Stimulated activated CD8-positive, alpha-beta memory T cell treated with anti-CD3 and anti-CD28 coated beads, Interleukin-4, amount 100 ng/mL, for 1 hour (primary cell): Measurements from ENCODE around the gene PUSL1.

Source experiments
- DNase-seq, 2 donors: peaks; one replicate each; pipeline ENCODE4 v3.0.0-alpha.2; 2020; ENCODE audit warnings: low read depth in 2 of 2, low spot score in 1 of 2

Gene PUSL1

GRCh38 chr1:1351511-1352427, 43.4 kb downstream of the PUSL1 start:
- DNase-seq, result no peak

- DNase-seq, result no peak
Measured at GRCh38 chr1:1352786-1353388, 44.5 kb downstream of the PUSL1 start.

- no peak for DNase-seq
Measured at GRCh38 chr1:1353389-1354151, 45.2 kb downstream of the PUSL1 start.

GRCh38 chr1:1354271-1355247, 46.2 kb downstream of the PUSL1 start:
- no peak for DNase-seq

- no peak for DNase-seq
Measured at GRCh38 chr1:1355416-1355815, 47.0 kb downstream of the PUSL1 start.

- no peak for DNase-seq
Measured at GRCh38 chr1:1356166-1356795, 47.9 kb downstream of the PUSL1 start.

- no peak for DNase-seq
Measured at GRCh38 chr1:1356796-1357401, 48.5 kb downstream of the PUSL1 start.

GRCh38 chr1:1357871-1358432, 49.6 kb downstream of the PUSL1 start:
- no peak for DNase-seq

- DNase-seq, result no peak
Measured at GRCh38 chr1:1358433-1359271, 50.3 kb downstream of the PUSL1 start, which contains the start of gene MXRA8. MXRA8 (minus strand) TSS chr1:1358555; CDS start chr1:1358504, 51 bp downstream.

- no peak for DNase-seq
Measured at GRCh38 chr1:1359308-1359663, 50.9 kb downstream of the PUSL1 start.

GRCh38 chr1:1359664-1360468, 51.5 kb downstream of the PUSL1 start:
- DNase-seq, result no peak

GRCh38 chr1:1360506-1361169, 52.2 kb downstream of the PUSL1 start:
- DNase-seq, result no peak
